Activated CD4-positive, alpha-beta memory T cell treated with anti-CD3 and anti-CD28 coated beads for 36 hours (primary cell): ENCODE data around the gene LRRK1. TPM values are rescaled to one million over a fixed set of nuclear protein-coding genes. Genes with fewer than 3 reads are reported as not detected.

Experiments
- CTCF ChIA-PET: fragments of 350-600 bp; sonication (Branson Sonifier 250); formaldehyde crosslinking; loops from one replicate; lab custom pipeline; 2021; ENCODE audit warnings: antibody characterized with exemption, inconsistent platforms; lab: Charles Lee
- POLR2A ChIA-PET: fragments of 350-600 bp; sonication (Branson Sonifier 250); formaldehyde crosslinking; loops from one replicate; lab custom pipeline; 2021; ENCODE audit warnings: antibody characterized with exemption; lab: Charles Lee
- DNase-seq: peaks from one replicate; pipeline ENCODE4 v3.0.0-alpha.2; 2020
- H3K27ac Mint-ChIP-seq: one replicate; pipeline ENCODE4 v1.8.0; 2021; ENCODE audit warnings: mixed read lengths
- H3K27me3 Mint-ChIP-seq: one replicate; pipeline ENCODE4 v1.8.0; 2021; ENCODE audit warnings: mixed read lengths
- H3K36me3 Mint-ChIP-seq: one replicate; pipeline ENCODE4 v1.8.0; 2021; ENCODE audit warnings: mixed read lengths
- H3K4me1 Mint-ChIP-seq: one replicate; pipeline ENCODE4 v1.8.0; 2021; ENCODE audit warnings: low read depth, mixed read lengths
- H3K4me3 Mint-ChIP-seq: one replicate; pipeline ENCODE4 v1.8.0; 2021; ENCODE audit warnings: mild to moderate bottlenecking, mixed read lengths
- H3K9me3 Mint-ChIP-seq: one replicate; pipeline ENCODE4 v1.8.0; 2021; ENCODE audit warnings: mixed read lengths
- intact Hi-C: fragments of 100-400 bp; cut with micrococcal nuclease; formaldehyde crosslinking; loops from one replicate; pipeline ENCODE4 v1.15.1; 2023
- total RNA-seq, 2 experiments: library from RNA; stranded (reverse); gene quantifications; one replicate each; pipeline ENCODE4 v1.2.3, GENCODE V29; 2021

LRRK1 gene
- total RNA-seq, 2 experiments from 2014 or later, result 0.41 to 0.71 TPM

- Mint-ChIP-seq H3K27me3 (peaks cover 3% of the 10 kb centered on the region), H3K27ac (no peak overlapping the region), H3K9me3 (no peaks in the 10 kb centered on the region), H3K4me1 (peaks cover 4% of the 10 kb centered on the region), H3K4me3 (no peak overlapping the region), H3K36me3 (no peaks in the 10 kb centered on the region)
- POLR2A ChIA-PET, result no interaction called here
- intact Hi-C loops, result loop anchor here (5.0 kb wide), 1 partner anchor 70 kb away; no protein-coding TSS in a partner anchor
- DNase-seq, result no peak
- CTCF ChIA-PET, result interaction anchor here (1.1 to 2.5 kb wide), 8 partner anchors 10 to 640 kb away, joined by 3 to 97 read pairs (median 6); partner anchors contain the start of gene CHSY1
These were observed 98.1 kb downstream of the LRRK1 start for GRCh38 chr15:101017093-101017754.

- ChIA-PET CTCF (interaction anchor here (3.2 to 5.1 kb wide), 2 partner anchors 10 to 240 kb away, joined by 26 to 46 read pairs; no protein-coding TSS in a partner anchor), POLR2A (no interaction called here)
- Mint-ChIP-seq H3K4me1 (peaks cover 4% of the 10 kb centered on the region), H3K9me3 (no peaks in the 10 kb centered on the region), H3K27me3 (peaks cover 3% of the 10 kb centered on the region), H3K36me3 (no peaks in the 10 kb centered on the region), H3K4me3 (no peak overlapping the region), H3K27ac (no peak overlapping the region)
- no peak for DNase-seq
- intact Hi-C loops, result loop anchor here (5.0 kb wide), 1 partner anchor 69 kb away; no protein-coding TSS in a partner anchor
These were observed 98.9 kb downstream of the LRRK1 start for GRCh38 chr15:101018016-101018415.

- peaks cover 3% of the 10 kb centered on the region for H3K27me3 Mint-ChIP-seq
- intact Hi-C loops, result loop anchor here (5.0 kb wide), 1 partner anchor 69 kb away; no protein-coding TSS in a partner anchor
- peaks cover 4% of the 10 kb centered on the region for H3K4me1 Mint-ChIP-seq
- H3K36me3 Mint-ChIP-seq, result no peaks in the 10 kb centered on the region
- H3K4me3 Mint-ChIP-seq, result no peak overlapping the region
- POLR2A ChIA-PET, result no interaction called here
- H3K27ac Mint-ChIP-seq, result no peak overlapping the region
- CTCF ChIA-PET, result interaction anchor here (2.0 to 5.1 kb wide), 3 partner anchors 10 to 240 kb away, joined by 6 to 46 read pairs (median 26); no protein-coding TSS in a partner anchor
- H3K9me3 Mint-ChIP-seq, result no peaks in the 10 kb centered on the region
- DNase-seq, result no peak
These were observed 99.3 kb downstream of the LRRK1 start for GRCh38 chr15:101018450-101018849.

- no peak for DNase-seq
- Mint-ChIP-seq H3K27ac (no peak overlapping the region), H3K4me1 (peaks cover 4% of the 10 kb centered on the region), H3K36me3 (no peaks in the 10 kb centered on the region), H3K27me3 (no peaks in the 10 kb centered on the region), H3K4me3 (no peak overlapping the region), H3K9me3 (no peaks in the 10 kb centered on the region)
- intact Hi-C loops, result loop anchor here (5.0 kb wide), 1 partner anchor 68 kb away; no protein-coding TSS in a partner anchor
- CTCF ChIA-PET, result interaction anchor here (1.1 to 5.1 kb wide), 4 partner anchors 11 to 239 kb away, joined by 3 to 46 read pairs (median 16); no protein-coding TSS in a partner anchor
- POLR2A ChIA-PET, result no interaction called here
These were observed 100.3 kb downstream of the LRRK1 start for GRCh38 chr15:101019366-101019896.

GRCh38 chr15:101020451-101020850, 101.3 kb downstream of the LRRK1 start:
- Mint-ChIP-seq H3K9me3 (no peaks in the 10 kb centered on the region), H3K27me3 (no peaks in the 10 kb centered on the region), H3K4me3 (no peak overlapping the region), H3K36me3 (no peaks in the 10 kb centered on the region), H3K27ac (no peak overlapping the region), H3K4me1 (peaks cover under 1% of the 10 kb centered on the region)
- intact Hi-C loops, result no loop called here
- no peak for DNase-seq
- ChIA-PET CTCF (interaction anchor here (2.0 to 5.1 kb wide), 3 partner anchors 12 to 238 kb away, joined by 6 to 46 read pairs (median 26); no protein-coding TSS in a partner anchor), POLR2A (no interaction called here)

- H3K36me3 Mint-ChIP-seq, result no peaks in the 10 kb centered on the region
- no peak overlapping the region for H3K4me3 Mint-ChIP-seq
- H3K9me3 Mint-ChIP-seq, result no peaks in the 10 kb centered on the region
- intact Hi-C loops, result no loop called here
- no peak for DNase-seq
- H3K27me3 Mint-ChIP-seq, result no peaks in the 10 kb centered on the region
- ChIA-PET POLR2A (no interaction called here), CTCF (interaction anchor here (3.2 to 5.1 kb wide), 2 partner anchors 13 to 237 kb away, joined by 26 to 46 read pairs; no protein-coding TSS in a partner anchor)
- H3K27ac Mint-ChIP-seq, result no peak overlapping the region
- H3K4me1 Mint-ChIP-seq, result no peaks in the 10 kb centered on the region
These were observed 101.8 kb downstream of the LRRK1 start for GRCh38 chr15:101020945-101021344.

- CTCF ChIA-PET, result interaction anchor here (1.3 to 5.1 kb wide), 2 partner anchors 10 to 14 kb away, joined by 7 to 46 read pairs; no protein-coding TSS in a partner anchor
- H3K27ac Mint-ChIP-seq, result no peak overlapping the region
- no peaks in the 10 kb centered on the region for H3K36me3 Mint-ChIP-seq
- H3K9me3 Mint-ChIP-seq, result no peaks in the 10 kb centered on the region
- no peak overlapping the region for H3K4me3 Mint-ChIP-seq
- POLR2A ChIA-PET, result no interaction called here
- intact Hi-C loops, result no loop called here
- DNase-seq, result no peak
- no peaks in the 10 kb centered on the region for H3K27me3 Mint-ChIP-seq
- no peaks in the 10 kb centered on the region for H3K4me1 Mint-ChIP-seq
These were observed 103.1 kb downstream of the LRRK1 start for GRCh38 chr15:101022306-101022705.

GRCh38 chr15:101022876-101023275, 103.7 kb downstream of the LRRK1 start:
- DNase-seq, result no peak
- no peaks in the 10 kb centered on the region for H3K9me3 Mint-ChIP-seq
- ChIA-PET POLR2A (no interaction called here), CTCF (interaction anchor here (1.3 to 5.1 kb wide), 3 partner anchors 11 to 15 kb away, joined by 7 to 46 read pairs (median 9); no protein-coding TSS in a partner anchor)
- H3K4me1 Mint-ChIP-seq, result no peaks in the 10 kb centered on the region
- no peak overlapping the region for H3K4me3 Mint-ChIP-seq
- H3K27ac Mint-ChIP-seq, result no peak overlapping the region
- intact Hi-C loops, result no loop called here
- H3K36me3 Mint-ChIP-seq, result no peaks in the 10 kb centered on the region
- H3K27me3 Mint-ChIP-seq, result peaks cover 2% of the 10 kb centered on the region

GRCh38 chr15:101023501-101024072, 104.4 kb downstream of the LRRK1 start:
- Mint-ChIP-seq H3K27me3 (peaks cover 4% of the 10 kb centered on the region), H3K4me1 (no peaks in the 10 kb centered on the region), H3K9me3 (no peaks in the 10 kb centered on the region), H3K4me3 (no peak overlapping the region), H3K36me3 (no peaks in the 10 kb centered on the region), H3K27ac (no peak overlapping the region)
- CTCF ChIA-PET, result interaction anchor here (0.5 to 1.4 kb wide), 4 partner anchors 9 to 235 kb away, joined by 3 to 9 read pairs (median 4); no protein-coding TSS in a partner anchor
- intact Hi-C loops, result no loop called here
- no peak for DNase-seq
- POLR2A ChIA-PET, result no interaction called here

- Mint-ChIP-seq H3K4me1 (no peaks in the 10 kb centered on the region), H3K9me3 (no peaks in the 10 kb centered on the region), H3K4me3 (no peak overlapping the region), H3K36me3 (no peaks in the 10 kb centered on the region), H3K27me3 (peaks cover 4% of the 10 kb centered on the region), H3K27ac (no peak overlapping the region)
- DNase-seq, result no peak
- intact Hi-C loops, result no loop called here
- ChIA-PET POLR2A (no interaction called here), CTCF (interaction anchor here (0.5 to 1.4 kb wide), 4 partner anchors 9 to 234 kb away, joined by 3 to 9 read pairs (median 4); no protein-coding TSS in a partner anchor)
These were observed 105.0 kb downstream of the LRRK1 start for GRCh38 chr15:101024073-101024695.

GRCh38 chr15:101024706-101025500, 105.7 kb downstream of the LRRK1 start:
- Mint-ChIP-seq H3K4me3 (no peak overlapping the region), H3K27me3 (peaks cover 4% of the 10 kb centered on the region)

More at GRCh38 chr15:101024706-101025500, 105.7 kb downstream of the LRRK1 start:
- CTCF ChIA-PET, result no interaction called here
- H3K36me3 Mint-ChIP-seq, result no peaks in the 10 kb centered on the region
- H3K9me3 Mint-ChIP-seq, result no peaks in the 10 kb centered on the region
- H3K4me1 Mint-ChIP-seq, result no peaks in the 10 kb centered on the region
- no peak overlapping the region for H3K27ac Mint-ChIP-seq
- POLR2A ChIA-PET, result no interaction called here
- DNase-seq, result no peak
- intact Hi-C loops, result no loop called here
